ENCODE data around the gene KIAA1217.
A peak's percentile ranks its signal among the peaks of the same experiment; 100 is the strongest.

The KIAA1217 gene

GRCh38 chr10:24505759-24506158 is 296.8 kb downstream of the KIAA1217 start:
- CTCF ChIA-PET: interaction anchor here (0.5 to 4.5 kb wide), 6 partner anchors 13 to 1347 kb away, joined by 3 to 36 read pairs (median 4); no protein-coding TSS in a partner anchor

GRCh38 chr10:24513155-24513554 is 304.2 kb downstream of the KIAA1217 start:
- no peak overlapping the region for H3K4me3 ChIP-seq (ENCODE audit: low read depth, low read length)
- no peak overlapping the region for H3K27ac ChIP-seq (ENCODE audit: extremely low read depth, low read depth, low read length)
- POLR2A ChIA-PET: no interaction called here
- CTCF ChIA-PET: interaction anchor here (0.6 to 1.3 kb wide), 13 partner anchors 9 to 1240 kb away, joined by 3 to 4 read pairs (median 3); no protein-coding TSS in a partner anchor
- H3K9me3 ChIP-seq (ENCODE audit: control insufficient read depth, insufficient read depth, low read depth, low read length): no peaks in the 10 kb centered on the region
- no peaks in the 10 kb centered on the region for H3K4me1 ChIP-seq (ENCODE audit: control insufficient read depth, insufficient read depth, low read length)
- peaks cover 0 to 2% of the 10 kb centered on the region in 2 experiments; a peak in 1 of 3 replicates for H3K36me3 ChIP-seq (ENCODE audit: control insufficient read depth in 2 of 2, insufficient read depth in 1 of 2, low read length in 2 of 2)
- TF ChIP-seq ZNF654 (tag by site-specific recombination; IDR thresholded peaks at IDR 0.05; ENCODE audit: low read depth) (peak; percentile 48), ZBTB7A (tag by site-specific recombination; IDR thresholded peaks at IDR 0.05; ENCODE audit: low read depth) (no peak)

More at GRCh38 chr10:24505759-24506158, 296.8 kb downstream of the KIAA1217 start:
- no peak overlapping the region for H3K4me3 ChIP-seq (ENCODE audit: low read depth, low read length)
- no peak overlapping the region for H3K27ac ChIP-seq (ENCODE audit: extremely low read depth, low read depth, low read length)
- no peaks in the 10 kb centered on the region for H3K9me3 ChIP-seq (ENCODE audit: control insufficient read depth, insufficient read depth, low read depth, low read length)
- POLR2A ChIA-PET: no interaction called here
- H3K36me3 ChIP-seq (ENCODE audit: control insufficient read depth in 2 of 2, insufficient read depth in 1 of 2, low read length in 2 of 2): peaks cover 0 to 9% of the 10 kb centered on the region in 2 experiments; a peak in 1 of 3 replicates
- TF ChIP-seq ZNF792 (tag by site-specific recombination; IDR thresholded peaks at IDR 0.05): no peak
- no peaks in the 10 kb centered on the region for H3K4me1 ChIP-seq (ENCODE audit: control insufficient read depth, insufficient read depth, low read length)

GRCh38 chr10:24515481-24515880 is 306.5 kb downstream of the KIAA1217 start:
- TF ChIP-seq SCRT2 (tag by site-specific recombination; IDR thresholded peaks at IDR 0.05) (no peak), HOXA7 (CRISPR knock-in tag; IDR thresholded peaks at IDR 0.05; ENCODE audit: borderline replicate concordance) (no peak), GLIS1 (tag by site-specific recombination; IDR thresholded peaks at IDR 0.05) (no peak), ZNF23 (tag by site-specific recombination; IDR thresholded peaks at IDR 0.05; ENCODE audit: borderline replicate concordance) (no peak), ZBTB20 (tag by site-specific recombination; IDR thresholded peaks at IDR 0.05) (no peak), ZNF354C (tag by site-specific recombination; IDR thresholded peaks at IDR 0.05; ENCODE audit: borderline replicate concordance, low read depth) (no peak), PRDM4 (tag by site-specific recombination; IDR thresholded peaks at IDR 0.05) (no peak), ZNF426 (tag by site-specific recombination; IDR thresholded peaks at IDR 0.05) (no peak), ZBTB1 (tag by site-specific recombination; IDR thresholded peaks at IDR 0.05) (no peak), ZSCAN30 (tag by site-specific recombination; IDR thresholded peaks at IDR 0.05) (no peak), ZNF548 (tag by site-specific recombination; IDR thresholded peaks at IDR 0.05) (no peak)
- H3K27ac ChIP-seq (ENCODE audit: extremely low read depth, low read depth, low read length): no peak overlapping the region
- ChIA-PET POLR2A (no interaction called here), CTCF (interaction anchor here (0.8 kb wide), 1 partner anchor 32 kb away, joined by 3 read pairs; no protein-coding TSS in a partner anchor)
- no peaks in the 10 kb centered on the region for H3K4me1 ChIP-seq (ENCODE audit: control insufficient read depth, insufficient read depth, low read length)
- peaks cover 0 to 2% of the 10 kb centered on the region in 2 experiments; a peak in 1 of 3 replicates for H3K36me3 ChIP-seq (ENCODE audit: control insufficient read depth in 2 of 2, insufficient read depth in 1 of 2, low read length in 2 of 2)
- H3K4me3 ChIP-seq (ENCODE audit: low read depth, low read length): no peak overlapping the region
- H3K9me3 ChIP-seq (ENCODE audit: control insufficient read depth, insufficient read depth, low read depth, low read length): no peaks in the 10 kb centered on the region

DNA sequence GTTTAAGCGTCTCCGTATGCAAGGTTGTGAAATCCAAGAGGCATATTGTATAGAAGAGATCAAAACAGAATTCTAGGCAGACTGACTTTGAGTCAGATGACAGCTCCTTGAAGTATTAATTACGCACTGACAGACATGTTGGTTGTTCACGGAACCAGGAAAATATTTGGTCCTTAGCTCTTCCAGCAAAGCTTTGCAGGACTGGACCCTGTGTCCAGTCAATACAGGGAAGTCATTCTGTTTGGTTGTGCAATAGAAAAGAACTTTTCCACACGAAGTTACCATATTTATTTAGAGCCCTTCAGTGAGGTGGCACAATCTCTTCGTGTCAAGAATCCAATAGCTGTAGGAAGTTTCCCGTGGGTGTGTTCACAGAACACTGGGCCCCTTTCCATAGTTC is 309.5 kb downstream of the KIAA1217 start:
- no peak overlapping the region for H3K27ac ChIP-seq (ENCODE audit: extremely low read depth, low read depth, low read length)
- H3K9me3 ChIP-seq (ENCODE audit: control insufficient read depth, insufficient read depth, low read depth, low read length): no peaks in the 10 kb centered on the region
- POLR2A ChIA-PET: no interaction called here
- peaks cover 0 to 6% of the 10 kb centered on the region in 2 experiments; a peak in 1 of 3 replicates for H3K36me3 ChIP-seq (ENCODE audit: control insufficient read depth in 2 of 2, insufficient read depth in 1 of 2, low read length in 2 of 2)
- no peak overlapping the region for H3K4me3 ChIP-seq (ENCODE audit: low read depth, low read length)
- TF ChIP-seq, protein P1, sequence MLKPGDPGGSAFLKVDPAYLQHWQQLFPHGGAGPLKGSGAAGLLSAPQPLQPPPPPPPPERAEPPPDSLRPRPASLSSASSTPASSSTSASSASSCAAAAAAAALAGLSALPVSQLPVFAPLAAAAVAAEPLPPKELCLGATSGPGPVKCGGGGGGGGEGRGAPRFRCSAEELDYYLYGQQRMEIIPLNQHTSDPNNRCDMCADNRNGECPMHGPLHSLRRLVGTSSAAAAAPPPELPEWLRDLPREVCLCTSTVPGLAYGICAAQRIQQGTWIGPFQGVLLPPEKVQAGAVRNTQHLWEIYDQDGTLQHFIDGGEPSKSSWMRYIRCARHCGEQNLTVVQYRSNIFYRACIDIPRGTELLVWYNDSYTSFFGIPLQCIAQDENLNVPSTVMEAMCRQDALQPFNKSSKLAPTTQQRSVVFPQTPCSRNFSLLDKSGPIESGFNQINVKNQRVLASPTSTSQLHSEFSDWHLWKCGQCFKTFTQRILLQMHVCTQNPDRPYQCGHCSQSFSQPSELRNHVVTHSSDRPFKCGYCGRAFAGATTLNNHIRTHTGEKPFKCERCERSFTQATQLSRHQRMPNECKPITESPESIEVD (tag by site-specific recombination; IDR thresholded peaks at IDR 0.05): no peak
- TF ChIP-seq EGR2 (tag by site-specific recombination; IDR thresholded peaks at IDR 0.05; ENCODE audit: low read depth): 0 out of 2 replicates have a peak, but pooled peaks have one; percentile 14
- no peaks in the 10 kb centered on the region for H3K4me1 ChIP-seq (ENCODE audit: control insufficient read depth, insufficient read depth, low read length)
- CTCF ChIA-PET: interaction anchor here (0.6 to 3.7 kb wide), 47 partner anchors 9 to 1225 kb away, joined by 3 to 36 read pairs (median 3); no protein-coding TSS in a partner anchor
